GM12878 (cell line): ENCODE measurements around the gene MS4A2. TPM values are rescaled to one million over a fixed set of nuclear protein-coding genes. Genes with fewer than 3 reads are reported as not detected.

Experiments
- ATF7 ChIP-seq: fragments of 450-650 bp; IDR thresholded peaks from 2 replicates; pipeline ENCODE4 v1.6.1; 2016; ENCODE audit warnings: low read depth, mild to moderate bottlenecking
- E2F4 ChIP-seq: IDR thresholded peaks from 2 replicates; pipeline ENCODE4 v1.6.1; 2012; ENCODE audit warnings: low read depth, low read length, improper control_type of control experiment
- RAD21 ChIP-seq: IDR thresholded peaks from 2 replicates; pipeline ENCODE4 v1.6.1; 2011; ENCODE audit warnings: mild to moderate bottlenecking, low read depth, low read length, moderate library complexity; ENCODE audit not compliant: insufficient read depth
- SMAD1 ChIP-seq: fragments of 450-650 bp; IDR thresholded peaks from 2 replicates; pipeline ENCODE4 v1.6.1; 2018; ENCODE audit warnings: mild to moderate bottlenecking, low read depth; ENCODE audit not compliant: partially characterized antibody
- SREBF1 ChIP-seq: IDR thresholded peaks from 2 replicates; pipeline ENCODE4 v1.6.1; 2012; ENCODE audit warnings: mild to moderate bottlenecking, low read length
- TCF12 ChIP-seq: IDR thresholded peaks from 2 replicates; pipeline ENCODE4 v1.6.1; 2011; ENCODE audit warnings: low read depth, mild to moderate bottlenecking, low read length
- ZBTB11 ChIP-seq: fragments of 450-650 bp; formaldehyde crosslinking; IDR thresholded peaks from 2 replicates; pipeline ENCODE4 v1.5.0; 2022; ENCODE audit warnings: mild to moderate bottlenecking, missing genetic modification characterization
- ZNF592 ChIP-seq: fragments of 450-650 bp; IDR thresholded peaks from 2 replicates; pipeline ENCODE4 v1.6.1; 2017; ENCODE audit warnings: mild to moderate bottlenecking, moderate library complexity
- polyA plus RNA-seq, 11 experiments: library from polyadenylated mRNA; depleted of rRNA in 4 of 11; unstranded in 6 of 11; stranded (reverse) in 5 of 11; fragments of >200 nt; fragmentation: Nextera tagmentation in 4 of 11; fragmentation: Illumina TruSeq in 1 of 11; extraction: Ambion mirVana in 4 of 11; extraction: Trizol in 1 of 11; gene quantifications; 1 replicate in 1 of 11; 2 replicates in 10 of 11; pipeline versions ENCODE4 v1.2.1 to v1.2.3, GENCODE V29; 2011 to 2016; ENCODE audit warnings: inconsistent platforms in 2 of 11, missing spikeins in 2 of 11, low read depth in 1 of 11
- total RNA-seq, 4 experiments: library from RNA; depleted of rRNA in 3 of 4; stranded (reverse); fragments of >200 nt in 3 of 4; fragmentation: Illumina TruSeq in 1 of 4; extraction: Trizol in 1 of 4; gene quantifications; 2 replicates each; pipeline versions ENCODE4 v1.2.1 to v1.2.3, GENCODE V29; 2013 to 2021

MS4A2 gene
- total and polyA plus RNA-seq, 10 of the 15 experiments (the other 5 are each of a cell fraction or from before 2014, with no cell fraction given), result not detected

GRCh38 chr11:60118338-60118737 is 29.9 kb downstream of the MS4A2 start (continued):
- TF ChIP-seq TCF12 (no peak), SMAD1 (no peak), ATF7 (no peak), ZNF592 (no peak), SREBF1 (no peak), ZBTB11 (CRISPR knock-in tag) (no peak), E2F4 (no peak), RAD21 (peak; percentile 71)
- TF ChIP-seq, all 136 proteins: peak for 3
